GM21515 (cell line): ENCODE results near the gene HNRNPA1.

Experiments
- ATAC-seq: cut with Tn5 transposase; IDR thresholded peaks from one replicate; pipeline ENCODE4 v1.9.1; 2021; ENCODE audit not compliant: unreplicated experiment

Gene HNRNPA1

DNA sequence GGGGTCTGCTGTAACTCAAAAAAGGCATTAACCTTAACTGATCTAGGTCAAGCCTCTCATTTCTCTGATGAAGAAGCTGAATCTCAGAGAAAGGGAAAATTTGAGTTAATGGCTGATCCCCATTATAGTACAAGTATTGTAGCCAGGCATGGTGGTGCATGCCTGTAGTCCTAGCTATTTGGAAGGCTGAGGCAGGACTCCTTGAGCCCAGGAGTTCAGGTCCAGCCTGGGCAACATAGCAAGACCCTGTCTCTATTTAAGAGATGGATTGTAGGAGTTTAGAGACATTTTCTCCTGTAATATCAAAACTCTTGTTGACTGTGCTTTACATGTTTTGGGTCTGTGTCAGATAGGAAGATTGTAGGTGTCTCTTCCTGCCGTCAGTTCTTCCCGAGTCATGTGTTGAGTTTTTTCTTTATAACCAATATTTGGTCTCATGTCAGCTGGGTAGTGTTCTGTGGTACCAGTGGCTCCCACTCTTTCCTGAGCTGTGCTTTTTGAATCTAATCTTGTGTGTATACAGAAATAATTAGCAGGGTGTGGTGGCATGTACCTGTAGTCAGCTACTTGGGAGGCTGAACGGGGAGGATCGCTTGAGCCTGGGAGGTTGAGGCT, 53.0 kb downstream of the HNRNPA1 start:
- no peak for ATAC-seq
